Heart right ventricle (tissue), 16 donors: Measurements from ENCODE around the gene CEP68. TPM values are rescaled to one million over a fixed set of nuclear protein-coding genes. Genes with fewer than 3 reads are reported as not detected.

Experiments
- ATAC-seq, 8 donors: fragments of 200-7000 bp; cut with Tn5 transposase; one replicate each; pipeline ENCODE4 v1.9.1; 2020; ENCODE audit warnings: mild to moderate bottlenecking in 8 of 8, moderate library complexity in 8 of 8, moderate number of reproducible peaks in 1 of 8
- DNase-seq, 2 donors: peaks; one replicate each; pipeline ENCODE4 v3.0.0-alpha.2; 2020
- H3K27ac ChIP-seq, 10 donors: fragments of 200-600 bp; sonication (generic) in 2 of 10; one replicate each; pipeline versions ENCODE4 v1.5.0 to v1.8.0; 2020 to 2022; ENCODE audit warnings: mild to moderate bottlenecking in 3 of 10
- H3K27me3 ChIP-seq, 7 donors: fragments of 200-600 bp; one replicate each; pipeline ENCODE4 v1.8.0; 2021 to 2022; ENCODE audit warnings: mild to moderate bottlenecking in 2 of 7
- H3K36me3 ChIP-seq, 9 donors: fragments of 200-600 bp; sonication (generic) in 1 of 9; one replicate each; pipeline versions ENCODE4 v1.5.0 to v1.8.0; 2020 to 2022; ENCODE audit warnings: mild to moderate bottlenecking in 2 of 9
- H3K4me1 ChIP-seq, 9 donors: fragments of 200-600 bp; sonication (generic) in 1 of 9; one replicate each; pipeline versions ENCODE4 v1.5.0 to v1.8.0; 2020 to 2022; ENCODE audit warnings: mild to moderate bottlenecking in 4 of 9
- H3K4me3 ChIP-seq, 10 donors: fragments of 200-600 bp; sonication (generic) in 2 of 10; one replicate each; pipeline versions ENCODE4 v1.5.0 to v1.8.0; 2020 to 2022; ENCODE audit warnings: mild to moderate bottlenecking in 7 of 10, moderate library complexity in 2 of 10
- H3K9me3 ChIP-seq, 11 donors: fragments of 200-600 bp in 10 of 11; sonication (generic) in 2 of 11; one replicate each; pipeline versions ENCODE4 v1.5.0 to v1.8.0; 2013 to 2022; ENCODE audit warnings: mild to moderate bottlenecking in 2 of 11, control low read depth in 1 of 11, moderate library complexity in 1 of 11
- CTCF ChIP-seq, 9 donors: fragments of 200-600 bp; sonication (generic) in 2 of 9; IDR thresholded peaks; one replicate each; pipeline versions ENCODE4 v1.5.0 to v1.8.0; 2021 to 2022; ENCODE audit warnings: antibody characterized with exemption in 9 of 9, mild to moderate bottlenecking in 5 of 9, moderate library complexity in 1 of 9
- WGBS, 2 donors: extraction: QIAGEN DNeasy Blood & Tissue Kit; methylation state at CpG; one replicate each; pipeline ENCODE4 v1.1.7; 2013; ENCODE audit warnings: inconsistent platforms in 1 of 2; 5-methylcytosine and 5-hydroxymethylcytosine counted together
- intact Hi-C, 10 donors: fragments of 100-400 bp; cut with DNase I; formaldehyde crosslinking; loops; one replicate each; pipeline versions ENCODE4 v1.11.1 to v1.14.2; 2022
- polyA plus RNA-seq, 2 donors: library from polyadenylated mRNA; stranded (reverse); fragments of 200-250 nt; gene quantifications; one replicate each; pipeline ENCODE4 v1.2.3, GENCODE V29; 2013
- total RNA-seq, 10 donors: library from RNA; stranded (reverse); fragmentation: NEBNext Ultra II Directional in 3 of 10; extraction: Animal tissue kit (Norgen Biotek cat#: 25700) in 3 of 10; gene quantifications; one replicate each; pipeline versions ENCODE4 v1.2.1 to v1.2.4, GENCODE V29; 2021 to 2023
- donor health status: Arrhythmogenic right ventricular cardiomyopathy.
- donor health status: ischemic (EF 13 %, LVEDD 7.1; RV severe dilation, severe dysfunction).
- donor health status: healthy with polysubstance abuse.
- donor health status: DM: no; HTN: yes; CAD: no.
- donor health status: DM: no; HTN: no; CAD: no.
- donor health status: ischemic (EF 25% LVEDD 6.9; RV normal size, moderate dysfunction).
- donor health status: ischemic (EF 25% LVEDD 5.7; RV mildly dilated, moderate dysfunction).
- donor health status: healthy.
- donor health status: DM: yes; HTN: yes; CAD: no.
- donor health status: Ischemic cardiomyopathy.
- donor health status: ischemic (EF 35%, LVEDD 5.7; RV mildly dilated, moderate dysfunction).
- donor health status: nonischemic (EF 11% LVEDD 7.7; RV severe dilation, severe dysfunction).
- donor health status: DM: yes; HTN: yes; CAD: no.
- donor health status: PGD.
- donor health status: ischemic (EF 29% LVEDD 5.4; RV normal size, mild dysfunction).
- donor health status: nonischemic (EF 23%, LVEDD 6.1; RV moderate dilation, normal function).

CEP68 gene
- total and polyA plus RNA-seq, 12 donors = 4.3 to 28.4 (median 19.9) TPM

GRCh38 chr2:65024149-65024829 is 31.9 kb upstream of the CEP68 start:
- H3K27ac ChIP-seq = no peak overlapping the region
- H3K4me1 ChIP-seq = peaks cover 0 to 25% (median 6%) of the 10 kb centered on the region in 9 donors
- DNase-seq (no peak), ATAC-seq (no peak)
- H3K4me3 ChIP-seq = no peak overlapping the region
- no peak for TF ChIP-seq CTCF (IDR thresholded peaks at IDR 0.05)
- intact Hi-C loops = no loop called here
- H3K27me3 ChIP-seq = no peaks in the 10 kb centered on the region
- H3K36me3 ChIP-seq = peaks cover 0 to 46% (median 6%) of the 10 kb centered on the region in 9 donors
- no peaks in the 10 kb centered on the region for H3K9me3 ChIP-seq
- 85 to 87% methylated on average over 7 of the region's 7 CpGs for WGBS, 2 donors

- TF ChIP-seq CTCF (IDR thresholded peaks at IDR 0.05) = no peak
- Histone ChIP-seq H3K4me3 (no peak overlapping the region), H3K4me1 (peaks cover 0 to 29% (median 6%) of the 10 kb centered on the region in 9 donors), H3K27me3 (no peaks in the 10 kb centered on the region), H3K9me3 (no peaks in the 10 kb centered on the region), H3K27ac (no peak overlapping the region), H3K36me3 (peaks cover 0 to 34% (median 0%) of the 10 kb centered on the region in 9 donors)
- ATAC-seq (peak in 3 of 8 donors; percentile 16 to 49 (median 42)), DNase-seq (no peak)
- intact Hi-C loops = no loop called here
- WGBS, 2 donors = 94 to 95% methylated on average over 8 of the region's 8 CpGs
Observed at GRCh38 chr2:65025453-65026123, 30.6 kb upstream of the CEP68 start.

GRCh38 chr2:65026154-65026553 is 30.1 kb upstream of the CEP68 start:
- no peak for TF ChIP-seq CTCF (IDR thresholded peaks at IDR 0.05)
- Histone ChIP-seq H3K36me3 (peaks cover 0 to 28% (median 0%) of the 10 kb centered on the region in 9 donors), H3K27ac (no peak overlapping the region), H3K27me3 (no peaks in the 10 kb centered on the region), H3K9me3 (no peaks in the 10 kb centered on the region), H3K4me1 (peaks cover 0 to 35% (median 6%) of the 10 kb centered on the region in 9 donors), H3K4me3 (no peak overlapping the region)
- no peak for ATAC-seq
- intact Hi-C loops = no loop called here
- WGBS, 2 donors = 96 to 98% methylated on average over 8 of the region's 8 CpGs
- no peak for DNase-seq

GRCh38 chr2:65026704-65027464 is 29.3 kb upstream of the CEP68 start:
- Histone ChIP-seq H3K27ac (no peak overlapping the region), H3K4me3 (no peak overlapping the region), H3K36me3 (peaks cover 0 to 21% (median 0%) of the 10 kb centered on the region in 9 donors), H3K27me3 (no peaks in the 10 kb centered on the region), H3K4me1 (peaks cover 0 to 42% (median 11%) of the 10 kb centered on the region in 9 donors), H3K9me3 (no peaks in the 10 kb centered on the region)
- 95 to 96% methylated on average over 13 of the region's 13 CpGs for WGBS, 2 donors
- intact Hi-C loops = no loop called here
- ATAC-seq = no peak
- TF ChIP-seq CTCF (IDR thresholded peaks at IDR 0.05) = no peak
- DNase-seq = no peak
